PC-3 (cell line): ENCODE data around the gene OR1J2.

Experiments
- CTCF ChIP-seq: fragments of 300-600 bp; sonication (generic); conservative IDR thresholded peaks from 2 replicates; pipeline ENCODE4 v1.5.1; 2017; ENCODE audit warnings: antibody characterized with exemption, low read depth, mild to moderate bottlenecking, low read length
- EZH2 ChIP-seq: fragments of 300-600 bp; sonication (generic); IDR thresholded peaks from one replicate; pipeline ENCODE4 v1.6.1; 2017; ENCODE audit warnings: antibody characterized with exemption, mild to moderate bottlenecking, low read length; ENCODE audit not compliant: unreplicated experiment

GRCh38 chr9:122527193-122527592 is 16.6 kb downstream of the OR1J2 start, which contains the start of gene OR1N1:
- TF ChIP-seq CTCF (no peak), EZH2 (no peak)
